WTC11 (cell line): ENCODE data around the gene RNF40. TPM values are rescaled to one million over a fixed set of nuclear protein-coding genes. Genes with fewer than 3 reads are reported as not detected.
"Not testable (repeated sequence)": the region's sequence is repeated elsewhere in the genome, so short reads cannot be mapped to it uniquely, and the experiment has no call there.

Source experiments
- ATAC-seq: fragments of 200-7000 bp; cut with Tn5 transposase; 2 replicates; pipeline ENCODE4 v1.10.0; 2021; ENCODE audit warnings: mild to moderate bottlenecking, moderate library complexity
- CTCF ChIA-PET: fragments of 300-600 bp; sonication (Branson Sonifier 250); formaldehyde crosslinking; loops from one replicate; lab custom pipeline; 2021; ENCODE audit warnings: antibody characterized with exemption; lab: Charles Lee
- POLR2A ChIA-PET: fragments of 350-600 bp; sonication (Branson Sonifier 250); formaldehyde crosslinking; loops from one replicate; lab custom pipeline; 2021; ENCODE audit warnings: antibody characterized with exemption; lab: Charles Lee
- DNase-seq: peaks from one replicate; pipeline ENCODE4 v3.0.0; 2021; ENCODE audit warnings: low spot score
- H3K27ac Mint-ChIP-seq: 2 replicates; pipeline ENCODE4 v1.8.0; 2021; ENCODE audit warnings: mixed read lengths
- H3K27me3 Mint-ChIP-seq: 2 replicates; pipeline ENCODE4 v1.8.0; 2021; ENCODE audit warnings: low read depth, mild to moderate bottlenecking, moderate library complexity, mixed read lengths
- H3K36me3 Mint-ChIP-seq: 2 replicates; pipeline ENCODE4 v1.8.0; 2021; ENCODE audit warnings: mixed read lengths
- H3K4me1 Mint-ChIP-seq: 2 replicates; pipeline ENCODE4 v1.8.0; 2022; ENCODE audit warnings: mixed read lengths
- H3K4me3 Mint-ChIP-seq: 2 replicates; pipeline ENCODE4 v1.8.0; 2021; ENCODE audit warnings: mild to moderate bottlenecking, moderate library complexity, mixed read lengths
- H3K9me3 Mint-ChIP-seq: 2 replicates; pipeline ENCODE4 v1.8.0; 2021; ENCODE audit warnings: mixed read lengths
- CREB1 ChIP-seq: sonication (generic); formaldehyde crosslinking; IDR thresholded peaks from 2 replicates; pipeline ENCODE4 v1.8.0; 2023; ENCODE audit warnings: mild to moderate bottlenecking, missing genetic modification reagents
- E2F1 ChIP-seq: sonication (generic); formaldehyde crosslinking; IDR thresholded peaks from 2 replicates; pipeline ENCODE4 v1.8.0; 2022; ENCODE audit warnings: mild to moderate bottlenecking, missing genetic modification reagents
- MXD4 ChIP-seq: fragments of 250-450 bp; sonication (Bioruptor Pico); IDR thresholded peaks from 2 replicates; pipeline ENCODE4 v1.8.0; 2021; ENCODE audit warnings: mild to moderate bottlenecking, moderate library complexity, borderline replicate concordance
- NFATC4 ChIP-seq: fragments of 250-450 bp; sonication (Bioruptor Pico); IDR thresholded peaks from 2 replicates; pipeline ENCODE4 v1.9.0; 2021; ENCODE audit warnings: mild to moderate bottlenecking
- NFE2L1 ChIP-seq: sonication (generic); formaldehyde crosslinking; IDR thresholded peaks from 2 replicates; pipeline ENCODE4 v1.8.1; 2023; ENCODE audit warnings: missing genetic modification reagents
- OVOL2 ChIP-seq: fragments of 250-450 bp; sonication (Bioruptor Pico); IDR thresholded peaks from 2 replicates; pipeline ENCODE4 v1.9.0; 2021; ENCODE audit warnings: mild to moderate bottlenecking, borderline replicate concordance
- SMAD4 ChIP-seq: sonication (generic); formaldehyde crosslinking; IDR thresholded peaks from 2 replicates; pipeline ENCODE4 v1.8.0; 2022; ENCODE audit warnings: mild to moderate bottlenecking, missing genetic modification reagents
- TEAD4 ChIP-seq: sonication (generic); formaldehyde crosslinking; IDR thresholded peaks from 2 replicates; pipeline ENCODE4 v1.8.0; 2022; ENCODE audit warnings: mild to moderate bottlenecking, missing genetic modification reagents
- ZNF396 ChIP-seq: fragments of 250-450 bp; sonication (Bioruptor Pico); IDR thresholded peaks from 2 replicates; pipeline ENCODE4 v1.8.0; 2021; ENCODE audit warnings: mild to moderate bottlenecking, moderate library complexity, borderline replicate concordance
- total RNA-seq: library from RNA; stranded (reverse); gene quantifications from 3 replicates; pipeline ENCODE4 v1.2.3, GENCODE V29; 2021
- TF ChIP-seq, protein P1 (sequence below): sonication (generic); formaldehyde crosslinking; IDR thresholded peaks from 2 replicates; pipeline ENCODE4 v1.8.0; 2022; ENCODE audit warnings: mild to moderate bottlenecking, missing genetic modification reagents
- TF ChIP-seq, protein P2 (sequence below): sonication (generic); formaldehyde crosslinking; IDR thresholded peaks from 2 replicates; pipeline ENCODE4 v1.8.1; 2023; ENCODE audit warnings: mild to moderate bottlenecking, missing genetic modification reagents, moderate library complexity
- TF ChIP-seq, protein P3 (sequence below): fragments of 250-450 bp; sonication (Bioruptor Pico); IDR thresholded peaks from 2 replicates; pipeline ENCODE4 v2.1.2; 2022; ENCODE audit warnings: mild to moderate bottlenecking, moderate library complexity
- TF ChIP-seq, protein P4 (sequence below): fragments of 250-450 bp; sonication (Bioruptor Pico); IDR thresholded peaks from 2 replicates; pipeline ENCODE4 v1.9.0; 2021; ENCODE audit warnings: mild to moderate bottlenecking
- TF ChIP-seq, protein P5 (sequence below): fragments of 250-450 bp; sonication (Bioruptor Pico); IDR thresholded peaks from 2 replicates; pipeline ENCODE4 v1.9.0; 2021; ENCODE audit warnings: mild to moderate bottlenecking
- TF ChIP-seq, protein P6 (sequence below): sonication (generic); formaldehyde crosslinking; IDR thresholded peaks from 2 replicates; pipeline ENCODE4 v1.8.1; 2022; ENCODE audit warnings: mild to moderate bottlenecking, moderate library complexity, missing genetic modification reagents
- TF ChIP-seq, protein P7 (sequence below): sonication (generic); formaldehyde crosslinking; IDR thresholded peaks from 2 replicates; pipeline ENCODE4 v1.8.1; 2023; ENCODE audit warnings: mild to moderate bottlenecking, moderate library complexity, missing genetic modification reagents

Gene RNF40
- total RNA-seq, 1 experiment from 2014 or later: 77.1 TPM

- TF ChIP-seq, protein P1, sequence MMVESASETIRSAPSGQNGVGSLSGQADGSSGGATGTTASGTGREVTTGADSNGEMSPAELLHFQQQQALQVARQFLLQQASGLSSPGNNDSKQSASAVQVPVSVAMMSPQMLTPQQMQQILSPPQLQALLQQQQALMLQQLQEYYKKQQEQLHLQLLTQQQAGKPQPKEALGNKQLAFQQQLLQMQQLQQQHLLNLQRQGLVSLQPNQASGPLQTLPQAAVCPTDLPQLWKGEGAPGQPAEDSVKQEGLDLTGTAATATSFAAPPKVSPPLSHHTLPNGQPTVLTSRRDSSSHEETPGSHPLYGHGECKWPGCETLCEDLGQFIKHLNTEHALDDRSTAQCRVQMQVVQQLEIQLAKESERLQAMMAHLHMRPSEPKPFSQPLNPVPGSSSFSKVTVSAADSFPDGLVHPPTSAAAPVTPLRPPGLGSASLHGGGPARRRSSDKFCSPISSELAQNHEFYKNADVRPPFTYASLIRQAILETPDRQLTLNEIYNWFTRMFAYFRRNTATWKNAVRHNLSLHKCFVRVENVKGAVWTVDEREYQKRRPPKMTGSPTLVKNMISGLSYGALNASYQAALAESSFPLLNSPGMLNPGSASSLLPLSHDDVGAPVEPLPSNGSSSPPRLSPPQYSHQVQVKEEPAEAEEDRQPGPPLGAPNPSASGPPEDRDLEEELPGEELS (CRISPR knock-in tag): no peak
- TF ChIP-seq, protein P2, sequence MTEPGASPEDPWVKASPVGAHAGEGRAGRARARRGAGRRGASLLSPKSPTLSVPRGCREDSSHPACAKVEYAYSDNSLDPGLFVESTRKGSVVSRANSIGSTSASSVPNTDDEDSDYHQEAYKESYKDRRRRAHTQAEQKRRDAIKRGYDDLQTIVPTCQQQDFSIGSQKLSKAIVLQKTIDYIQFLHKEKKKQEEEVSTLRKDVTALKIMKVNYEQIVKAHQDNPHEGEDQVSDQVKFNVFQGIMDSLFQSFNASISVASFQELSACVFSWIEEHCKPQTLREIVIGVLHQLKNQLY: no peak
- no peak for TF ChIP-seq MXD4
- TF ChIP-seq, protein P3, sequence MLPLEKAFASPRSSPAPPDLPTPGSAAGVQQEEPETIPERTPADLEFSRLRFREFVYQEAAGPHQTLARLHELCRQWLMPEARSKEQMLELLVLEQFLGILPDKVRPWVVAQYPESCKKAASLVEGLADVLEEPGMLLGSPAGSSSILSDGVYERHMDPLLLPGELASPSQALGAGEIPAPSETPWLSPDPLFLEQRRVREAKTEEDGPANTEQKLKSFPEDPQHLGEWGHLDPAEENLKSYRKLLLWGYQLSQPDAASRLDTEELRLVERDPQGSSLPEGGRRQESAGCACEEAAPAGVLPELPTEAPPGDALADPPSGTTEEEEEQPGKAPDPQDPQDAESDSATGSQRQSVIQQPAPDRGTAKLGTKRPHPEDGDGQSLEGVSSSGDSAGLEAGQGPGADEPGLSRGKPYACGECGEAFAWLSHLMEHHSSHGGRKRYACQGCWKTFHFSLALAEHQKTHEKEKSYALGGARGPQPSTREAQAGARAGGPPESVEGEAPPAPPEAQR (CRISPR knock-in tag): no peak
- TF ChIP-seq, protein P4, sequence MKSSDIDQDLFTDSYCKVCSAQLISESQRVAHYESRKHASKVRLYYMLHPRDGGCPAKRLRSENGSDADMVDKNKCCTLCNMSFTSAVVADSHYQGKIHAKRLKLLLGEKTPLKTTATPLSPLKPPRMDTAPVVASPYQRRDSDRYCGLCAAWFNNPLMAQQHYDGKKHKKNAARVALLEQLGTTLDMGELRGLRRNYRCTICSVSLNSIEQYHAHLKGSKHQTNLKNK: no peak
- TF ChIP-seq, all 79 proteins: peak for 0
These were observed 46.0 kb downstream of the RNF40 start (continued) for GRCh38 chr16:30808146-30808545.

DNA sequence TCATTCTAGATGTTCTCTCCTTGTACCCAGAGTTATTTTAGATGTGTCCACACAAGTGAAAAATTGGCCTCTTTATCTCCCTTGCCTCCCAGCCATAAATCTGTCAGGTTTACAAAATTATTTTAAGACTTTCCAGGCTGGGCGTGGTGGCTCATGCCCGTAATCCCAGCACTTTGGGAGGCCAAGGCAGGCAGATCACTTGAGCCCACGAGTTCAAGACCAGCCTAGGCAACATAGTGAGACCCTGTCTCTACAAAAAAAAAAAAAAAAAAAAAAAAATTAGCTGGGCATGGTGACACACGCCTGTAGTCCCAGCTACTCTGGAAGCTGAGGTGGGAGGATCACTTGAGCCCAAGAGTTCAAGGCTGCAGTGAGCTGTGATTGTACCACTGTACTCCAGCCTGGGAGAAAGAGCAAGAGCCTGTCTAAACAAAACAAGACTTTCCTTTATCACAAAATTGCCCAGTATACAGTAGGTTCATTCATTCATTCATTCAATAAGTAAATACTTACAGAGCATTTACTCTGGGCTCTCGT lies 46.8 kb downstream of the RNF40 start:
- CTCF ChIA-PET: interaction anchor here (1.4 kb wide), 1 partner anchor 31 kb away, joined by 3 read pairs; no protein-coding TSS in a partner anchor
- DNase-seq, H3K27ac Mint-ChIP-seq, H3K9me3 Mint-ChIP-seq, H3K36me3 Mint-ChIP-seq, ATAC-seq, H3K4me3 Mint-ChIP-seq, POLR2A ChIA-PET: not testable (repeated sequence)
- Mint-ChIP-seq H3K4me1 (peaks cover 16% of the 10 kb centered on the region), H3K27me3 (peaks cover 82% of the 10 kb centered on the region)

DNA sequence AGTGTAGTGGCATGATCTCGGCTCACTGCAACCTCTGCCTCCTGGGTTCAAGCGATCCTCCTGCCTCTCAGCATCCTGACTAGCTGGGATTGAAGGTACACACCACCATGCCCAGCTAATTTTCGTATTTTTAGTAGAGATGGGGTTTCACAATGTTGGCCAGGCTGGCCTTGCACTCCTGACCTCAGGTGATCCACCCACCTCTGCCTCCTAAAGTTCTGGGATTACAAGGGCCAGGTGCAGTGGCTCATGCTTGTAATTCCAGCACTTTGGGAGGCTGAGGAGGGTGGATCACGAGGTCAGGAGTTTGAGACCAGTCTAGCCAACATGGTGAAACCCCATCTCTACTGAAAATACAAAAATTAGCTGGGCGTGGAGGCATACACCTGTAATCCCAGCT lies 47.6 kb downstream of the RNF40 start:
- ATAC-seq, H3K4me3 Mint-ChIP-seq, H3K9me3 Mint-ChIP-seq, H3K27ac Mint-ChIP-seq, H3K36me3 Mint-ChIP-seq, DNase-seq, CTCF ChIA-PET, POLR2A ChIA-PET: not testable (repeated sequence)
- peaks cover 75% of the 10 kb centered on the region for H3K27me3 Mint-ChIP-seq
- H3K4me1 Mint-ChIP-seq: peaks cover 18% of the 10 kb centered on the region

GRCh38 chr16:30813821-30814189 lies 51.7 kb downstream of the RNF40 start:
- H3K27ac Mint-ChIP-seq: no peak overlapping the region
- POLR2A ChIA-PET: interaction anchor here (1.1 kb wide), 1 partner anchor 26 kb away, joined by 3 read pairs; no protein-coding TSS in a partner anchor
- no peak for ATAC-seq
- H3K9me3 Mint-ChIP-seq: no peaks in the 10 kb centered on the region
- peaks cover 38% of the 10 kb centered on the region for H3K27me3 Mint-ChIP-seq
- DNase-seq: no peak
- no peaks in the 10 kb centered on the region for H3K36me3 Mint-ChIP-seq
- H3K4me1 Mint-ChIP-seq: peaks cover 6% of the 10 kb centered on the region; the same call in 1 of the 2 replicates
- CTCF ChIA-PET: interaction anchor here (0.6 to 4.5 kb wide), 20 partner anchors 8 to 128 kb away, joined by 3 to 39 read pairs (median 7); partner anchors contain the start of genes CTF1, PHKG2 and ZNF629
- H3K4me3 Mint-ChIP-seq: peak overlapping the region; percentile 65
- no peak for TF ChIP-seq ZNF396
- TF ChIP-seq, protein P5, sequence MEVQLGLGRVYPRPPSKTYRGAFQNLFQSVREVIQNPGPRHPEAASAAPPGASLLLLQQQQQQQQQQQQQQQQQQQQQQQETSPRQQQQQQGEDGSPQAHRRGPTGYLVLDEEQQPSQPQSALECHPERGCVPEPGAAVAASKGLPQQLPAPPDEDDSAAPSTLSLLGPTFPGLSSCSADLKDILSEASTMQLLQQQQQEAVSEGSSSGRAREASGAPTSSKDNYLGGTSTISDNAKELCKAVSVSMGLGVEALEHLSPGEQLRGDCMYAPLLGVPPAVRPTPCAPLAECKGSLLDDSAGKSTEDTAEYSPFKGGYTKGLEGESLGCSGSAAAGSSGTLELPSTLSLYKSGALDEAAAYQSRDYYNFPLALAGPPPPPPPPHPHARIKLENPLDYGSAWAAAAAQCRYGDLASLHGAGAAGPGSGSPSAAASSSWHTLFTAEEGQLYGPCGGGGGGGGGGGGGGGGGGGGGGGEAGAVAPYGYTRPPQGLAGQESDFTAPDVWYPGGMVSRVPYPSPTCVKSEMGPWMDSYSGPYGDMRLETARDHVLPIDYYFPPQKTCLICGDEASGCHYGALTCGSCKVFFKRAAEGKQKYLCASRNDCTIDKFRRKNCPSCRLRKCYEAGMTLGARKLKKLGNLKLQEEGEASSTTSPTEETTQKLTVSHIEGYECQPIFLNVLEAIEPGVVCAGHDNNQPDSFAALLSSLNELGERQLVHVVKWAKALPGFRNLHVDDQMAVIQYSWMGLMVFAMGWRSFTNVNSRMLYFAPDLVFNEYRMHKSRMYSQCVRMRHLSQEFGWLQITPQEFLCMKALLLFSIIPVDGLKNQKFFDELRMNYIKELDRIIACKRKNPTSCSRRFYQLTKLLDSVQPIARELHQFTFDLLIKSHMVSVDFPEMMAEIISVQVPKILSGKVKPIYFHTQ (CRISPR knock-in tag): no peak
- no peak for TF ChIP-seq SMAD4 (CRISPR knock-in tag)
- TF ChIP-seq, protein P6, sequence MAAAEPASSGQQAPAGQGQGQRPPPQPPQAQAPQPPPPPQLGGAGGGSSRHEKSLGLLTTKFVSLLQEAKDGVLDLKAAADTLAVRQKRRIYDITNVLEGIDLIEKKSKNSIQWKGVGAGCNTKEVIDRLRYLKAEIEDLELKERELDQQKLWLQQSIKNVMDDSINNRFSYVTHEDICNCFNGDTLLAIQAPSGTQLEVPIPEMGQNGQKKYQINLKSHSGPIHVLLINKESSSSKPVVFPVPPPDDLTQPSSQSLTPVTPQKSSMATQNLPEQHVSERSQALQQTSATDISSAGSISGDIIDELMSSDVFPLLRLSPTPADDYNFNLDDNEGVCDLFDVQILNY (CRISPR knock-in tag): no peak
- no peak for TF ChIP-seq NFATC4 (CRISPR knock-in tag)
- TF ChIP-seq, protein P7, sequence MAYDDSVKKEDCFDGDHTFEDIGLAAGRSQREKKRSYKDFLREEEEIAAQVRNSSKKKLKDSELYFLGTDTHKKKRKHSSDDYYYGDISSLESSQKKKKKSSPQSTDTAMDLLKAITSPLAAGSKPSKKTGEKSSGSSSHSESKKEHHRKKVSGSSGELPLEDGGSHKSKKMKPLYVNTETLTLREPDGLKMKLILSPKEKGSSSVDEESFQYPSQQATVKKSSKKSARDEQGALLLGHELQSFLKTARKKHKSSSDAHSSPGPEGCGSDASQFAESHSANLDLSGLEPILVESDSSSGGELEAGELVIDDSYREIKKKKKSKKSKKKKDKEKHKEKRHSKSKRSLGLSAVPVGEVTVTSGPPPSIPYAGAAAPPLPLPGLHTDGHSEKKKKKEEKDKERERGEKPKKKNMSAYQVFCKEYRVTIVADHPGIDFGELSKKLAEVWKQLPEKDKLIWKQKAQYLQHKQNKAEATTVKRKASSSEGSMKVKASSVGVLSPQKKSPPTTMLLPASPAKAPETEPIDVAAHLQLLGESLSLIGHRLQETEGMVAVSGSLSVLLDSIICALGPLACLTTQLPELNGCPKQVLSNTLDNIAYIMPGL (CRISPR knock-in tag): no peak
- TF ChIP-seq OVOL2 (CRISPR knock-in tag): no peak
- no peak for TF ChIP-seq CREB1 (CRISPR knock-in tag)
- no peak for TF ChIP-seq E2F1
- no peak for TF ChIP-seq TEAD4 (CRISPR knock-in tag)
- TF ChIP-seq NFE2L1: no peak
